HepG2 (cell line): ENCODE measurements around the gene NAALADL1.

ENCODE experiments used
- HCFC1 ChIP-seq: fragments of 150-350 bp; IDR thresholded peaks from 2 replicates; pipeline ENCODE4 v1.6.1; 2014; ENCODE audit warnings: low read depth, low read length
- HMGXB4 ChIP-seq, 2 experiments: sonication (generic) in 1 of 2; formaldehyde crosslinking in 1 of 2; IDR thresholded peaks; 2 replicates each; pipeline versions ENCODE4 v1.4.0 to v1.6.1; 2018 to 2020; ENCODE audit warnings: missing genetic modification reagents in 2 of 2, borderline replicate concordance in 1 of 2, low read depth in 1 of 2, mild to moderate bottlenecking in 1 of 2, missing biosample characterization in 1 of 2
- NCOA1 ChIP-seq: sonication (generic); formaldehyde crosslinking; IDR thresholded peaks from 2 replicates; pipeline ENCODE4 v1.9.0; 2021; ENCODE audit warnings: missing genetic modification reagents
- PATZ1 ChIP-seq: sonication (generic); formaldehyde crosslinking; IDR thresholded peaks from 2 replicates; pipeline ENCODE4 v1.4.0; 2020; ENCODE audit warnings: missing genetic modification reagents
- PRDM10 ChIP-seq: sonication (generic); formaldehyde crosslinking; IDR thresholded peaks from 2 replicates; pipeline ENCODE4 v1.4.0; 2020; ENCODE audit warnings: low read depth, missing genetic modification reagents
- SETDB1 ChIP-seq: sonication (generic); formaldehyde crosslinking; IDR thresholded peaks from 2 replicates; pipeline ENCODE4 v1.5.1; 2020; ENCODE audit warnings: missing genetic modification reagents, mild to moderate bottlenecking, borderline replicate concordance
- ZNF775 ChIP-seq: sonication (generic); formaldehyde crosslinking; IDR thresholded peaks from 2 replicates; pipeline ENCODE4 v1.4.0; 2020; ENCODE audit warnings: missing genetic modification reagents, mild to moderate bottlenecking, moderate library complexity, borderline replicate concordance
- TF ChIP-seq, protein P1 (sequence below): sonication (generic); formaldehyde crosslinking; IDR thresholded peaks from 2 replicates; pipeline ENCODE4 v1.5.0; 2020; ENCODE audit warnings: mild to moderate bottlenecking, missing genetic modification reagents, moderate library complexity
- TF ChIP-seq, protein P2 (sequence below): sonication (generic); formaldehyde crosslinking; IDR thresholded peaks from 2 replicates; pipeline ENCODE4 v1.8.1; 2023; ENCODE audit warnings: mild to moderate bottlenecking, missing genetic modification reagents

GRCh38 chr11:65014726-65015227 lies 43.6 kb downstream of the NAALADL1 start:
- TF ChIP-seq ZNF775 (no peak), HMGXB4 (CRISPR knock-in tag; IDR thresholded peaks at IDR 0.05; ENCODE audit: borderline replicate concordance in 1 of 2, low read depth in 1 of 2) (no peak), NCOA1 (CRISPR knock-in tag) (no peak), SETDB1 (CRISPR knock-in tag) (no peak), PRDM10 (CRISPR knock-in tag) (no peak), HCFC1 (no peak), PATZ1 (CRISPR knock-in tag) (no peak)
- TF ChIP-seq, protein P1, sequence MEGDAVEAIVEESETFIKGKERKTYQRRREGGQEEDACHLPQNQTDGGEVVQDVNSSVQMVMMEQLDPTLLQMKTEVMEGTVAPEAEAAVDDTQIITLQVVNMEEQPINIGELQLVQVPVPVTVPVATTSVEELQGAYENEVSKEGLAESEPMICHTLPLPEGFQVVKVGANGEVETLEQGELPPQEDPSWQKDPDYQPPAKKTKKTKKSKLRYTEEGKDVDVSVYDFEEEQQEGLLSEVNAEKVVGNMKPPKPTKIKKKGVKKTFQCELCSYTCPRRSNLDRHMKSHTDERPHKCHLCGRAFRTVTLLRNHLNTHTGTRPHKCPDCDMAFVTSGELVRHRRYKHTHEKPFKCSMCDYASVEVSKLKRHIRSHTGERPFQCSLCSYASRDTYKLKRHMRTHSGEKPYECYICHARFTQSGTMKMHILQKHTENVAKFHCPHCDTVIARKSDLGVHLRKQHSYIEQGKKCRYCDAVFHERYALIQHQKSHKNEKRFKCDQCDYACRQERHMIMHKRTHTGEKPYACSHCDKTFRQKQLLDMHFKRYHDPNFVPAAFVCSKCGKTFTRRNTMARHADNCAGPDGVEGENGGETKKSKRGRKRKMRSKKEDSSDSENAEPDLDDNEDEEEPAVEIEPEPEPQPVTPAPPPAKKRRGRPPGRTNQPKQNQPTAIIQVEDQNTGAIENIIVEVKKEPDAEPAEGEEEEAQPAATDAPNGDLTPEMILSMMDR (CRISPR knock-in tag) = no peak
- TF ChIP-seq, protein P2, sequence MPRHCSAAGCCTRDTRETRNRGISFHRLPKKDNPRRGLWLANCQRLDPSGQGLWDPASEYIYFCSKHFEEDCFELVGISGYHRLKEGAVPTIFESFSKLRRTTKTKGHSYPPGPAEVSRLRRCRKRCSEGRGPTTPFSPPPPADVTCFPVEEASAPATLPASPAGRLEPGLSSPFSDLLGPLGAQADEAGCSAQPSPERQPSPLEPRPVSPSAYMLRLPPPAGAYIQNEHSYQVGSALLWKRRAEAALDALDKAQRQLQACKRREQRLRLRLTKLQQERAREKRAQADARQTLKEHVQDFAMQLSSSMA = no peak
